CD4-positive, alpha-beta T cell (primary cell): ENCODE measurements around the gene BMP3. TPM values are rescaled to one million over a fixed set of nuclear protein-coding genes. Genes with fewer than 3 reads are reported as not detected.

Source experiments
- ATAC-seq: fragments of 200-7000 bp; cut with Tn5 transposase; one replicate; pipeline ENCODE4 v1.10.0; 2022; ENCODE audit warnings: mild to moderate bottlenecking; ENCODE audit not compliant: poor library complexity
- CTCF ChIA-PET: fragments of 350-600 bp; sonication (Branson Sonifier 250); formaldehyde crosslinking; loops from one replicate; lab custom pipeline; 2021; ENCODE audit warnings: antibody characterized with exemption, inconsistent platforms; lab: Charles Lee
- POLR2A ChIA-PET: fragments of 350-600 bp; sonication (Branson Sonifier 250); formaldehyde crosslinking; loops from one replicate; lab custom pipeline; 2021; ENCODE audit warnings: antibody characterized with exemption, inconsistent platforms; lab: Charles Lee
- DNase-seq, 14 experiments: peaks; one replicate each; pipeline ENCODE4 v3.0.0-alpha.2; 2013 to 2020; ENCODE audit warnings: mixed read lengths in 2 of 14
- H3K27ac ChIP-seq, 2 donors: one replicate each; pipeline versions ENCODE4 v1.5.1 to v1.7.0; 2013; ENCODE audit warnings: low read length in 2 of 2, low read depth in 1 of 2, mild to moderate bottlenecking in 1 of 2
- H3K27me3 ChIP-seq, 2 experiments: 1 replicate in 1 of 2; 2 replicates in 1 of 2; pipeline versions ENCODE4 v1.6.1 to v1.7.0; 2013; ENCODE audit warnings: low read length in 2 of 2, control low read depth in 1 of 2, mild to moderate bottlenecking in 1 of 2, moderate library complexity in 1 of 2; ENCODE audit not compliant: insufficient read depth in 2 of 2, control insufficient read depth in 1 of 2
- H3K36me3 ChIP-seq: one replicate; pipeline ENCODE4 v1.6.1; 2013; ENCODE audit warnings: low read length, control low read depth; ENCODE audit not compliant: insufficient read depth
- H3K4me1 ChIP-seq: one replicate; pipeline ENCODE4 v1.6.1; 2013; ENCODE audit warnings: low read length, control low read depth; ENCODE audit not compliant: insufficient read depth
- H3K4me3 ChIP-seq: one replicate; pipeline ENCODE4 v1.5.1; 2013; ENCODE audit warnings: mild to moderate bottlenecking, low read length, moderate library complexity
- H3K9me3 ChIP-seq, 2 experiments: 1 replicate in 1 of 2; 2 replicates in 1 of 2; pipeline versions ENCODE4 v1.6.1 to v1.7.0; 2013; ENCODE audit warnings: low read length in 2 of 2, mild to moderate bottlenecking in 2 of 2, control low read depth in 1 of 2, moderate library complexity in 1 of 2; ENCODE audit not compliant: control insufficient read depth in 1 of 2, insufficient read depth in 1 of 2
- H3K27ac Mint-ChIP-seq: one replicate; pipeline ENCODE4 v1.8.0; 2020; ENCODE audit warnings: mixed read lengths
- H3K27me3 Mint-ChIP-seq: one replicate; pipeline ENCODE4 v1.8.0; 2021; ENCODE audit warnings: mixed read lengths
- H3K36me3 Mint-ChIP-seq: one replicate; pipeline ENCODE4 v1.8.0; 2021; ENCODE audit warnings: low read depth, mixed read lengths
- H3K4me1 Mint-ChIP-seq: one replicate; pipeline ENCODE4 v1.8.0; 2021; ENCODE audit warnings: low read depth, mixed read lengths
- H3K4me3 Mint-ChIP-seq: one replicate; pipeline ENCODE4 v1.8.0; 2020; ENCODE audit warnings: mild to moderate bottlenecking, mixed read lengths
- H3K9me3 Mint-ChIP-seq: one replicate; pipeline ENCODE4 v1.8.0; 2020; ENCODE audit warnings: mixed read lengths
- CTCF ChIP-seq: fragments of 200-600 bp; IDR thresholded peaks from one replicate; pipeline ENCODE4 v1.8.0; 2022; ENCODE audit warnings: antibody characterized with exemption, mild to moderate bottlenecking
- intact Hi-C, 2 experiments: fragments of 100-400 bp; cut with DNase I in 1 of 2; cut with micrococcal nuclease in 1 of 2; formaldehyde crosslinking; loops; one replicate each; pipeline versions ENCODE4 v1.15.1 to v1.9.0; 2023 to 2025; cut with DNase I, micrococcal nuclease
- polyA plus RNA-seq, 2 donors: library from polyadenylated mRNA; unstranded; fragments of 120-200 nt; gene quantifications; one replicate each; pipeline ENCODE4 v1.2.1, GENCODE V29; 2013
- total RNA-seq, 174 experiments: library from RNA in 2 of 174; stranded (reverse) in 2 of 174; gene quantifications; one replicate each; pipeline ENCODE4 v1.2.3 and lab custom pipeline; 2021 to 2026

BMP3 gene
- total RNA-seq (not detected), total RNA-seq (lab: John Stamatoyannopoulos, UW) (0 to 0.20 (median 0) reads per million in 172 experiments)
- polyA plus RNA-seq (2013, experiment 1 of 2) = not detected
- polyA plus RNA-seq (2013, experiment 2 of 2) = 0.04 TPM

DNA sequence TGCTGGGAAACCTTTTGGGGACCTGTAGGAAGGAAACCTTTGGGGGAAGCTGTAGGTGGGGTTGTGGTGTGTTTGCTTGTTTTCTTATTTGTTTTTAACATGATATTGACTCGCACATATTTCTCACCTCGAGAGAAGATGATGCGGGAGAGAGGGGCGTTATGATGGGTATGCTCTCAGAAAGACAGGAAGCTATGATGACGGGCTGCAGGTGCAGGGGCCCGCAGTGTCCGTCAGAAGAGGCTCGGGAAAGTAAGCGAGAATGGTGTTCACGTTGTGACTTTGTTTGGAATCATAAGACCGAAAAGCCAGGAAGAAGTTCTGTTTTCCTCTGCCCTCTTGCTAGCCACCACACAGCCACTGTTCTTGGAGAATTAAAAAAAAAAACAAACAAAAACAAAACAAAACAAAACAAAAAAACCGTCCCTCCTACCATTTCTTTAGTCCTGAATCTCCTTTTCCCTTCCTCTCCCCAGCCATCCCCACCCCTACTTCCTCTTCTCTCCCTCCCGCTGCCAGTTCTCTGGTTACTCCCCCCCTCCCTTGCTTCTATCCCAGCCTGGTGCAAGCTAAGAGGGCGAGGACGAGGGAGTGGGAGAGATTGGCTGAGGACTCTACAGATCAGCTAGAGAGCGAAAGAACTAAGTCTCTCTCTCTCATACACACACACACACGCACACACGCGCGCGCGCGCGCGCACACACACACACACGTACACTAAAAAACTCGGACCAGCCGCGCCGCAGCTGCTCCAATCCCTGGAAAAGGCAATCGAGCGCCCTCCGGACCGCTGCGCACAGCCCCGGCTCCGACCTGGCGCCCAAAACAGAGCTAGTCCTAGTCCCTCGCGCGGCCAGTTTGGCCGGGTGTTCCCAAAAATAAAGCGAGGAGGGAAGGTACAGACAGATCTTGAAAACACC is at the start of gene BMP3:
TSS of gene BMP3 (plus strand) at position 648 of the 920 bp plus-strand sequence. CDS start 577 bp downstream, outside the sequence.
- ChIA-PET CTCF (interaction anchor here (1.1 kb wide), 1 partner anchor 9 kb away, joined by 3 read pairs; no protein-coding TSS in a partner anchor), POLR2A (interaction anchor here (0.6 kb wide), 1 partner anchor 717 kb away, joined by 3 read pairs; no protein-coding TSS in a partner anchor)
- no peaks in the 10 kb centered on the region for H3K9me3 Mint-ChIP-seq
- Histone ChIP-seq H3K9me3 (peaks cover 0 to 10% of the 10 kb centered on the region in 2 experiments), H3K36me3 (no peaks in the 10 kb centered on the region), H3K27ac (no peak within 1 kb of the TSS), H3K27me3 (peaks cover 34 to 55% of the 10 kb centered on the region in 2 experiments), H3K4me1 (peaks cover 16% of the 10 kb centered on the region), H3K4me3 (peak within 1 kb of the TSS; percentile 21)
- H3K4me3 Mint-ChIP-seq = peak within 1 kb of the TSS; percentile 84
- ATAC-seq (no peak), DNase-seq (no peak)
- peaks cover 23% of the 10 kb centered on the region for H3K4me1 Mint-ChIP-seq
- H3K27ac Mint-ChIP-seq = no peak within 1 kb of the TSS
- intact Hi-C loops = no loop called here
- H3K27me3 Mint-ChIP-seq = peaks cover 88% of the 10 kb centered on the region
- no peak for TF ChIP-seq CTCF
- no peaks in the 10 kb centered on the region for H3K36me3 Mint-ChIP-seq

DNA sequence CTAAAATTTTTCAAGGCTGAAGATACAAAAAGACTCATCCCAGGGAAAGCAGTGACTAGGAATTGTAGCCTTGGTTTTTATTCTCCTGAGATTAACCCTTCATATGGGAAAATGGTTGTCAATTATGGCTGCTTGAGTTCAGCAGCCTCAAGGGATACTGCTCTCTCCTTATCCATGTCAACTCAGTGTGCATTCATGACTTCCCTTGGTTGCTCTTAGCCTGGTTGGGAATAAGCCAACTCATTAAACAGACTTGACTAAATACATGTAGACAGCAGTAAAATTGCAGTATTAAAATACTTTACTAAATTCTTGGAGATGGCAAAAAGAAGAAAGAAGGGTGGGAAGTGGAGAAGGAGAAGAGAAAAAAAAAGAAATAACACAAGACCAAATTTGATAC is 44.5 kb upstream of the BMP3 start:
- no peaks in the 10 kb centered on the region for H3K36me3 Mint-ChIP-seq
- no peaks in the 10 kb centered on the region for H3K9me3 ChIP-seq
- no peak overlapping the region for H3K4me3 Mint-ChIP-seq
- CTCF ChIA-PET = interaction anchor here (1.9 kb wide), 1 partner anchor 9 kb away, joined by 5 read pairs; no protein-coding TSS in a partner anchor
- DNase-seq (no peak), ATAC-seq (no peak)
- peaks cover 4% of the 10 kb centered on the region for H3K4me1 Mint-ChIP-seq
- H3K27me3 ChIP-seq = peaks cover 0 to 3% of the 10 kb centered on the region in 2 experiments
- no peak overlapping the region for H3K4me3 ChIP-seq
- no peak overlapping the region for H3K27ac Mint-ChIP-seq
- no peaks in the 10 kb centered on the region for H3K36me3 ChIP-seq
- no peaks in the 10 kb centered on the region for H3K4me1 ChIP-seq
- no peak overlapping the region for H3K27ac ChIP-seq
- POLR2A ChIA-PET = no interaction called here
- H3K27me3 Mint-ChIP-seq = peaks cover 15% of the 10 kb centered on the region
- H3K9me3 Mint-ChIP-seq = no peaks in the 10 kb centered on the region
- TF ChIP-seq CTCF = no peak
- intact Hi-C loops = loop anchor here in 1 of 2 experiments (5.0 kb wide), 1 partner anchor 524 kb away; no protein-coding TSS in a partner anchor

DNA sequence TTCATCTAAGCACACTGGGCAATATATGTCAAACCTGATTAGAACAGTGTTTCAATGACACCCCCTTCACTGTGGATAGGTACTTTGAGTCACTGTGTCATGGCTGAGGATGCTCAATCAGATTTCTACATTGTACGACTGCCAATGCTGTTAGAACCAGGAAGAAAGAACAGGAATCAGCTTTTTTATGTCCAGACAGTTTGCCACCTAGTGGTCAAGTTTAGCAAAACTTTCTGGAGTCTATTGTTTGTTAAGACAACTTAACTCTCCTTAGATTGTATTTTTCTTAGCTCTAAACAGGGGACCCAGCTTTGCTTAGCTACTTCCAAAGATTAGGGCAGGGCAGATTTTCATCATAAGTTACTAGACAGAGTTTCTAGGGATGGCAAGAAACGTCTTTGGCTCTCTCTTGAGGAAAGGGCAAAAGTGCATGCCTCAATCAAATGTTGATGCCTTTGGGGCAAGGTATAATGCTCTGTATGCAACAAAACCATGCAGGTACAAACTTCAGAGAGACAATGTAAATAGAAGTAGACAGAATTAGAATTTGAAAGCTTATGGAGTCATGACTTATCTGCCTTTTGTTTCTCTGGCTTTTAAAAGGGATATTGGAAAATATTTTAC is 40.5 kb upstream of the BMP3 start:
- Histone ChIP-seq H3K9me3 (no peaks in the 10 kb centered on the region), H3K27me3 (peaks cover 3% of the 10 kb centered on the region in 2 experiments), H3K27ac (no peak overlapping the region), H3K4me3 (no peak overlapping the region), H3K36me3 (no peaks in the 10 kb centered on the region), H3K4me1 (no peaks in the 10 kb centered on the region)
- ChIA-PET POLR2A (interaction anchor here (1.0 to 1.1 kb wide), 2 partner anchors 50 to 624 kb away, joined by 3 to 4 read pairs; no protein-coding TSS in a partner anchor), CTCF (interaction anchor here (1.1 to 2.2 kb wide), 5 partner anchors 11 to 632 kb away, joined by 3 to 12 read pairs (median 7); no protein-coding TSS in a partner anchor)
- no peaks in the 10 kb centered on the region for H3K9me3 Mint-ChIP-seq
- TF ChIP-seq CTCF = peak; percentile 85
- DNase-seq (peak in 5 of 14 experiments; percentile 2 to 69 (median 67)), ATAC-seq (peak; percentile 48)
- H3K36me3 Mint-ChIP-seq = no peaks in the 10 kb centered on the region
- H3K27me3 Mint-ChIP-seq = peaks cover 19% of the 10 kb centered on the region
- intact Hi-C loops = loop anchor here (1.0 to 5.0 kb wide), 6 partner anchors 47 to 628 kb away; no protein-coding TSS in a partner anchor
- H3K27ac Mint-ChIP-seq = no peak overlapping the region
- peaks cover 4% of the 10 kb centered on the region for H3K4me1 Mint-ChIP-seq
- H3K4me3 Mint-ChIP-seq = no peak overlapping the region
